Astrocyte (in vitro differentiated cells and primary cell): ENCODE measurements around the gene ZNF648. TPM values are rescaled to one million over a fixed set of nuclear protein-coding genes. Genes with fewer than 3 reads are reported as not detected.
"Not testable (repeated sequence)": the region's sequence is repeated elsewhere in the genome, so short reads cannot be mapped to it uniquely, and the experiment has no call there.

Experiments
- DNase-seq: peaks from one replicate; pipeline ENCODE4 v3.0.0-alpha.2; 2010; ENCODE audit warnings: low read depth
- FAIRE-seq: peaks from 2 replicates; lab custom pipeline; 2011; peaks lifted over from hg19 to GRCh38; lab: Jason Lieb, UNC
- H2AFZ ChIP-seq: 2 replicates; pipeline ENCODE4 v1.6.0; 2012; ENCODE audit warnings: low read depth, low read length, inconsistent platforms
- H3K27ac ChIP-seq: 2 replicates; pipeline ENCODE4 v1.5.1; 2011; ENCODE audit warnings: low read depth, low read length, inconsistent platforms
- H3K27me3 ChIP-seq: 2 replicates; pipeline ENCODE4 v1.6.0; 2011; ENCODE audit warnings: low read length, inconsistent platforms; ENCODE audit not compliant: insufficient read depth
- H3K36me3 ChIP-seq: 2 replicates; pipeline ENCODE4 v1.5.1; 2011; ENCODE audit warnings: low read length, inconsistent platforms; ENCODE audit not compliant: insufficient read depth
- H3K4me1 ChIP-seq: 2 replicates; pipeline ENCODE4 v1.5.1; 2011; ENCODE audit warnings: low read length, inconsistent platforms; ENCODE audit not compliant: insufficient read depth
- H3K4me2 ChIP-seq: 2 replicates; pipeline ENCODE4 v1.6.0; 2012; ENCODE audit warnings: low read length, inconsistent platforms
- H3K4me3 ChIP-seq: 2 replicates; pipeline ENCODE4 v1.5.1; 2011; ENCODE audit warnings: low read depth, mild to moderate bottlenecking, low read length, inconsistent platforms; ENCODE audit not compliant: insufficient read depth
- H3K79me2 ChIP-seq: 2 replicates; pipeline ENCODE4 v1.6.0; 2012; ENCODE audit warnings: mild to moderate bottlenecking, low read length, inconsistent platforms; ENCODE audit not compliant: insufficient read depth
- H3K9ac ChIP-seq: 2 replicates; pipeline ENCODE4 v1.6.0; 2012; ENCODE audit warnings: mild to moderate bottlenecking, low read length, inconsistent platforms
- H3K9me3 ChIP-seq: 2 replicates; pipeline ENCODE4 v1.5.1; 2012; ENCODE audit warnings: low read depth, mild to moderate bottlenecking, low read length, inconsistent platforms; ENCODE audit not compliant: insufficient read depth
- H4K20me1 ChIP-seq: 2 replicates; pipeline ENCODE4 v1.6.0; 2012; ENCODE audit warnings: low read length, inconsistent platforms; ENCODE audit not compliant: insufficient read depth
- H3K27ac Mint-ChIP-seq: one replicate; pipeline ENCODE4 v1.8.0; 2021; ENCODE audit warnings: mild to moderate bottlenecking, mixed read lengths; ENCODE audit not compliant: unreplicated experiment
- H3K27me3 Mint-ChIP-seq: one replicate; pipeline ENCODE4 v1.8.0; 2021; ENCODE audit warnings: low read depth, mixed read lengths; ENCODE audit not compliant: unreplicated experiment
- H3K36me3 Mint-ChIP-seq: one replicate; pipeline ENCODE4 v1.8.0; 2021; ENCODE audit warnings: low read depth, mixed read lengths; ENCODE audit not compliant: unreplicated experiment
- H3K4me1 Mint-ChIP-seq: one replicate; pipeline ENCODE4 v1.8.0; 2021; ENCODE audit warnings: low read depth, mixed read lengths; ENCODE audit not compliant: unreplicated experiment
- H3K4me3 Mint-ChIP-seq: one replicate; pipeline ENCODE4 v1.8.0; 2021; ENCODE audit warnings: mild to moderate bottlenecking, moderate library complexity, mixed read lengths; ENCODE audit not compliant: unreplicated experiment
- H3K9me3 Mint-ChIP-seq: one replicate; pipeline ENCODE4 v1.8.0; 2021; ENCODE audit warnings: mild to moderate bottlenecking, mixed read lengths; ENCODE audit not compliant: unreplicated experiment
- EZH2 ChIP-seq: IDR thresholded peaks from 2 replicates; pipeline ENCODE4 v1.6.1; 2012; ENCODE audit warnings: mild to moderate bottlenecking, low read length, inconsistent platforms; ENCODE audit not compliant: insufficient read depth
- total RNA-seq: library from RNA; stranded (reverse); gene quantifications from 2 replicates; pipeline ENCODE4 v1.2.1, GENCODE V29; 2021
- TF ChIP-seq, protein P1 (sequence below): IDR thresholded peaks from 2 replicates; pipeline ENCODE4 v1.5.1; 2011; ENCODE audit warnings: low read depth, mild to moderate bottlenecking, inconsistent platforms, low read length, moderate library complexity; ENCODE audit not compliant: insufficient read depth

Gene ZNF648
- total RNA-seq, 1 donor from 2014 or later, result not detected

DNA sequence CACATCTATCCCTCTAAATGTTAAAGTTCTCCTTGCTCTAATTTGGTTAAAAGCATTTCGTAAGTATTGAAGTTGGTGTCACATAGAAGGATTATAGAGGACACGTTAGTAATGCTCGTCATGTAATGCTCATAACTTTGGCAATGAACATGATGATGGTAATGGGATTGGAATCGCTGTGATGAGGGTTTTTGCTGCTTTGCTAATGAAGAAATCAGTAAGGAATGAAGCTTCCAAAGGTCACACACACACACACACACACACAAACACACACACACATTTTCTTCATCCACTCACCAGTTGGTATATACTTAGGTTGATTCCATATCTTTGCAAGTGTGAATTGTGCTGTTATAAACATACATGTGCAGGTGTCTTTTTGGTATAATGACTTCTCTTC is 36.8 kb upstream of the ZNF648 start:
- Histone ChIP-seq H3K9me3 (no peaks in the 10 kb centered on the region), H3K79me2 (no peaks in the 10 kb centered on the region), H3K36me3 (no peaks in the 10 kb centered on the region), H3K4me3 (no peak overlapping the region), H2AFZ (no peak overlapping the region), H3K27ac (no peak overlapping the region), H4K20me1 (no peaks in the 10 kb centered on the region), H3K9ac (no peak overlapping the region), H3K4me1 (no peaks in the 10 kb centered on the region), H3K4me2 (no peak overlapping the region), H3K27me3 (peaks cover 7% of the 10 kb centered on the region)
- Mint-ChIP-seq H3K27ac (no peak overlapping the region), H3K9me3 (peaks cover 6% of the 10 kb centered on the region), H3K4me1 (peaks cover 14% of the 10 kb centered on the region), H3K36me3 (no peaks in the 10 kb centered on the region), H3K4me3 (no peak overlapping the region), H3K27me3 (peaks cover 2% of the 10 kb centered on the region)
- no peak for FAIRE-seq
- DNase-seq, result no peak
- TF ChIP-seq, protein P1, sequence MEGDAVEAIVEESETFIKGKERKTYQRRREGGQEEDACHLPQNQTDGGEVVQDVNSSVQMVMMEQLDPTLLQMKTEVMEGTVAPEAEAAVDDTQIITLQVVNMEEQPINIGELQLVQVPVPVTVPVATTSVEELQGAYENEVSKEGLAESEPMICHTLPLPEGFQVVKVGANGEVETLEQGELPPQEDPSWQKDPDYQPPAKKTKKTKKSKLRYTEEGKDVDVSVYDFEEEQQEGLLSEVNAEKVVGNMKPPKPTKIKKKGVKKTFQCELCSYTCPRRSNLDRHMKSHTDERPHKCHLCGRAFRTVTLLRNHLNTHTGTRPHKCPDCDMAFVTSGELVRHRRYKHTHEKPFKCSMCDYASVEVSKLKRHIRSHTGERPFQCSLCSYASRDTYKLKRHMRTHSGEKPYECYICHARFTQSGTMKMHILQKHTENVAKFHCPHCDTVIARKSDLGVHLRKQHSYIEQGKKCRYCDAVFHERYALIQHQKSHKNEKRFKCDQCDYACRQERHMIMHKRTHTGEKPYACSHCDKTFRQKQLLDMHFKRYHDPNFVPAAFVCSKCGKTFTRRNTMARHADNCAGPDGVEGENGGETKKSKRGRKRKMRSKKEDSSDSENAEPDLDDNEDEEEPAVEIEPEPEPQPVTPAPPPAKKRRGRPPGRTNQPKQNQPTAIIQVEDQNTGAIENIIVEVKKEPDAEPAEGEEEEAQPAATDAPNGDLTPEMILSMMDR, result no peak
- TF ChIP-seq EZH2, result no peak

GRCh38 chr1:182095946-182096345 is 34.4 kb upstream of the ZNF648 start:
- Mint-ChIP-seq H3K27ac (no peak overlapping the region), H3K4me3 (no peak overlapping the region), H3K9me3 (peaks cover 6% of the 10 kb centered on the region), H3K36me3 (no peaks in the 10 kb centered on the region), H3K27me3 (peaks cover 5% of the 10 kb centered on the region), H3K4me1 (peaks cover 4% of the 10 kb centered on the region)
- no peaks in the 10 kb centered on the region for H3K9me3 ChIP-seq
- peaks cover 13% of the 10 kb centered on the region for H3K4me1 ChIP-seq
- no peak overlapping the region for H3K27ac ChIP-seq
- FAIRE-seq (no peak), DNase-seq (no peak)
- TF ChIP-seq, protein P1, result no peak
- no peak for TF ChIP-seq EZH2
- no peaks in the 10 kb centered on the region for H3K79me2 ChIP-seq
- H3K4me3 ChIP-seq, result no peak overlapping the region
- no peaks in the 10 kb centered on the region for H4K20me1 ChIP-seq
- no peak overlapping the region for H3K9ac ChIP-seq
- no peak overlapping the region for H2AFZ ChIP-seq
- no peak overlapping the region for H3K4me2 ChIP-seq
- H3K27me3 ChIP-seq, result peaks cover 10% of the 10 kb centered on the region
- H3K36me3 ChIP-seq, result no peaks in the 10 kb centered on the region

- H2AFZ ChIP-seq, H3K4me3 Mint-ChIP-seq, H3K27me3 Mint-ChIP-seq, H3K27ac ChIP-seq, H4K20me1 ChIP-seq, H3K4me2 ChIP-seq, H3K9ac ChIP-seq, FAIRE-seq, H3K36me3 Mint-ChIP-seq, H3K9me3 ChIP-seq, H3K4me3 ChIP-seq, H3K4me1 Mint-ChIP-seq, H3K27ac Mint-ChIP-seq, H3K36me3 ChIP-seq, H3K79me2 ChIP-seq, DNase-seq, H3K9me3 Mint-ChIP-seq: not testable (repeated sequence)
- Histone ChIP-seq H3K4me1 (peaks cover 13% of the 10 kb centered on the region), H3K27me3 (peaks cover 20% of the 10 kb centered on the region)
Measured at GRCh38 chr1:182094514-182095005, 33.0 kb upstream of the ZNF648 start.
